ENCODE measurements around the gene COX4I1.
"Not testable (repeated sequence)": the region's sequence is repeated elsewhere in the genome, so short reads cannot be mapped to it uniquely, and the experiment has no call there.

Gene COX4I1

GRCh38 chr16:85836706-85837582 is 37.4 kb downstream of the COX4I1 start:
- no peak for DNase-seq
- H3K4me3 ChIP-seq (ENCODE audit: low read depth, low read length), result no peak overlapping the region
- H3K36me3 ChIP-seq, result no peaks in the 10 kb centered on the region
- H3K27ac ChIP-seq, result no peak overlapping the region
- H3K27me3 ChIP-seq (ENCODE audit: insufficient read depth, low read depth, severe bottlenecking), result no peaks in the 10 kb centered on the region
- no peaks in the 10 kb centered on the region for H3K9me3 ChIP-seq (ENCODE audit: severe bottlenecking)
- TF ChIP-seq CTCF (IDR thresholded peaks at IDR 0.05; ENCODE audit: low read depth, low read length), result no peak

- H3K4me3 ChIP-seq (ENCODE audit: low read depth, low read length); H3K9me3 ChIP-seq (ENCODE audit: severe bottlenecking); H3K27me3 ChIP-seq (ENCODE audit: insufficient read depth, low read depth, severe bottlenecking); DNase-seq; H3K36me3 ChIP-seq; H3K27ac ChIP-seq: not testable (repeated sequence)
Measured at GRCh38 chr16:85837654-85838053, 38.2 kb downstream of the COX4I1 start.

GRCh38 chr16:85838381-85838780 is 38.9 kb downstream of the COX4I1 start:
- H3K4me3 ChIP-seq (ENCODE audit: low read depth, low read length), result no peak overlapping the region
- no peak for DNase-seq
- no peaks in the 10 kb centered on the region for H3K27me3 ChIP-seq (ENCODE audit: insufficient read depth, low read depth, severe bottlenecking)
- H3K9me3 ChIP-seq (ENCODE audit: severe bottlenecking), result no peaks in the 10 kb centered on the region
- no peak overlapping the region for H3K27ac ChIP-seq
- H3K36me3 ChIP-seq, result no peaks in the 10 kb centered on the region
- TF ChIP-seq CTCF (IDR thresholded peaks at IDR 0.05; ENCODE audit: low read depth, low read length), result no peak

GRCh38 chr16:85838876-85839585 is 39.5 kb downstream of the COX4I1 start:
- Histone ChIP-seq H3K4me3 (ENCODE audit: low read depth, low read length) (no peak overlapping the region), H3K9me3 (ENCODE audit: severe bottlenecking) (no peaks in the 10 kb centered on the region), H3K27me3 (ENCODE audit: insufficient read depth, low read depth, severe bottlenecking) (no peaks in the 10 kb centered on the region), H3K27ac (no peak overlapping the region), H3K36me3 (no peaks in the 10 kb centered on the region)
- DNase-seq, result no peak
- TF ChIP-seq CTCF (IDR thresholded peaks at IDR 0.05; ENCODE audit: low read depth, low read length), result no peak

- no peak for TF ChIP-seq CTCF (IDR thresholded peaks at IDR 0.05; ENCODE audit: low read depth, low read length)
- no peak for DNase-seq
- Histone ChIP-seq H3K27ac (no peak overlapping the region), H3K36me3 (no peaks in the 10 kb centered on the region), H3K4me3 (ENCODE audit: low read depth, low read length) (no peak overlapping the region), H3K9me3 (ENCODE audit: severe bottlenecking) (no peaks in the 10 kb centered on the region), H3K27me3 (ENCODE audit: insufficient read depth, low read depth, severe bottlenecking) (no peaks in the 10 kb centered on the region)
Measured at GRCh38 chr16:85839681-85840240, 40.3 kb downstream of the COX4I1 start.

GRCh38 chr16:85840395-85840794 is 40.9 kb downstream of the COX4I1 start:
- Histone ChIP-seq H3K4me3 (ENCODE audit: low read depth, low read length) (no peak overlapping the region), H3K27me3 (ENCODE audit: insufficient read depth, low read depth, severe bottlenecking) (no peaks in the 10 kb centered on the region), H3K36me3 (no peaks in the 10 kb centered on the region), H3K27ac (no peak overlapping the region), H3K9me3 (ENCODE audit: severe bottlenecking) (no peaks in the 10 kb centered on the region)
- no peak for TF ChIP-seq CTCF (IDR thresholded peaks at IDR 0.05; ENCODE audit: low read depth, low read length)
- DNase-seq, result no peak
